Mucosa of descending colon (tissue), 3 donors: Measurements from ENCODE around the gene ING4. TPM values are rescaled to one million over a fixed set of nuclear protein-coding genes. Genes with fewer than 3 reads are reported as not detected.
A peak's percentile ranks its signal among the peaks of the same experiment; 100 is the strongest.

Source experiments
- ATAC-seq: fragments of 200-7000 bp; cut with Tn5 transposase; one replicate; pipeline ENCODE4 v1.9.1; 2020; ENCODE audit warnings: mild to moderate bottlenecking, moderate library complexity
- DNase-seq, 3 donors: peaks; one replicate each; pipeline ENCODE4 v3.0.0-alpha.2; 2020
- H3K36me3 ChIP-seq: fragments of 200-600 bp; one replicate; pipeline ENCODE4 v1.8.0; 2021; ENCODE audit warnings: low read depth, mild to moderate bottlenecking
- H3K4me1 ChIP-seq: fragments of 200-600 bp; one replicate; pipeline ENCODE4 v1.8.0; 2021; ENCODE audit warnings: low read depth, mild to moderate bottlenecking
- H3K4me3 ChIP-seq: fragments of 200-600 bp; one replicate; pipeline ENCODE4 v1.8.0; 2021; ENCODE audit warnings: mild to moderate bottlenecking
- H3K9me3 ChIP-seq: fragments of 200-600 bp; one replicate; pipeline ENCODE4 v1.8.0; 2021; ENCODE audit warnings: mild to moderate bottlenecking
- intact Hi-C, 2 donors: fragments of 100-400 bp; cut with DNase I in 1 of 2; cut with micrococcal nuclease in 1 of 2; formaldehyde crosslinking; loops; one replicate each; pipeline versions ENCODE4 v1.11.0 to v1.11.1; 2022; cut with DNase I, micrococcal nuclease
- total RNA-seq, 3 donors: library from RNA; stranded (reverse); fragmentation: NEBNext Ultra II Directional in 2 of 3; extraction: Animal tissue kit (Norgen Biotek cat#: 25700) in 2 of 3; gene quantifications; one replicate each; pipeline versions ENCODE4 v1.2.1 to v1.2.4, GENCODE V29; 2021 to 2023
- TF ChIP-seq, protein P1 (sequence below): fragments of 200-600 bp; IDR thresholded peaks from one replicate; pipeline ENCODE4 v1.8.0; 2022; ENCODE audit warnings: antibody characterized with exemption, mild to moderate bottlenecking
- donor health status: DM: no; HTN: no; CAD: no; lungs with moderate emphysema.
- donor health status: DM: no; HTN: no; CAD: no.
- donor health status: DM: no; HTN: yes; CAD: no.

The ING4 gene
- total RNA-seq, 3 donors from 2014 or later = 28.9 to 46.9 (median 45.9) TPM

GRCh38 chr12:6653987-6654386 is 8.9 kb downstream of the ING4 start:
- no peak for DNase-seq
- intact Hi-C loops = no loop called here
- Histone ChIP-seq H3K36me3 (peaks cover 14% of the 10 kb centered on the region), H3K9me3 (no peaks in the 10 kb centered on the region), H3K4me3 (no peak overlapping the region), H3K4me1 (no peaks in the 10 kb centered on the region)
- ATAC-seq = no peak
- TF ChIP-seq, protein P1, sequence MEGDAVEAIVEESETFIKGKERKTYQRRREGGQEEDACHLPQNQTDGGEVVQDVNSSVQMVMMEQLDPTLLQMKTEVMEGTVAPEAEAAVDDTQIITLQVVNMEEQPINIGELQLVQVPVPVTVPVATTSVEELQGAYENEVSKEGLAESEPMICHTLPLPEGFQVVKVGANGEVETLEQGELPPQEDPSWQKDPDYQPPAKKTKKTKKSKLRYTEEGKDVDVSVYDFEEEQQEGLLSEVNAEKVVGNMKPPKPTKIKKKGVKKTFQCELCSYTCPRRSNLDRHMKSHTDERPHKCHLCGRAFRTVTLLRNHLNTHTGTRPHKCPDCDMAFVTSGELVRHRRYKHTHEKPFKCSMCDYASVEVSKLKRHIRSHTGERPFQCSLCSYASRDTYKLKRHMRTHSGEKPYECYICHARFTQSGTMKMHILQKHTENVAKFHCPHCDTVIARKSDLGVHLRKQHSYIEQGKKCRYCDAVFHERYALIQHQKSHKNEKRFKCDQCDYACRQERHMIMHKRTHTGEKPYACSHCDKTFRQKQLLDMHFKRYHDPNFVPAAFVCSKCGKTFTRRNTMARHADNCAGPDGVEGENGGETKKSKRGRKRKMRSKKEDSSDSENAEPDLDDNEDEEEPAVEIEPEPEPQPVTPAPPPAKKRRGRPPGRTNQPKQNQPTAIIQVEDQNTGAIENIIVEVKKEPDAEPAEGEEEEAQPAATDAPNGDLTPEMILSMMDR = no peak

- TF ChIP-seq, protein P1 = no peak
- H3K4me3 ChIP-seq = no peak overlapping the region
- ATAC-seq = no peak
- intact Hi-C loops = no loop called here
- no peaks in the 10 kb centered on the region for H3K4me1 ChIP-seq
- no peaks in the 10 kb centered on the region for H3K9me3 ChIP-seq
- no peak for DNase-seq
- peaks cover 14% of the 10 kb centered on the region for H3K36me3 ChIP-seq
Observed at GRCh38 chr12:6653342-6653741, 9.6 kb downstream of the ING4 start.

DNA sequence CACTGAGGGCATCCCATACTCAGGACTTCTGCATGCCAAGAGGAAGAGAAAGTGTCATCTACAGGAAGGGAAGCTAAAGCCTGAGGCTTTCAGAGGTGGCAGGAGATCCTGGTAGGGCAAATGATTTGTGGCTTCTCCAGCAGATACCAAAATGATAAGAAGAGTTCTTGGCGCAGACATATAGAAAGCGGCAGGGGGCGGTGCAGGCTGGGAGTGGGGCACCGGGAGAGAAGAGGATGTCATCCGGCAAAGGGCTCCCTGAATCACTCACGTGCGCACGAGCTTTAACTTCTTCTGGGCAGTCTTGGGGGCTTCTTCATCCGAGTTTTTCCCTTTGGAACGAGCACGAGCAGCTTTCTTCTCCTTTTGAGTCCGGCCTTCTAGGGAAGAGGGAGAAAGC is 10.5 kb downstream of the ING4 start:
- DNase-seq (no peak), ATAC-seq (no peak)
- no peak overlapping the region for H3K4me3 ChIP-seq
- no peaks in the 10 kb centered on the region for H3K9me3 ChIP-seq
- peaks cover 14% of the 10 kb centered on the region for H3K36me3 ChIP-seq
- intact Hi-C loops = no loop called here
- H3K4me1 ChIP-seq = no peaks in the 10 kb centered on the region
- TF ChIP-seq, protein P1 = no peak

DNA sequence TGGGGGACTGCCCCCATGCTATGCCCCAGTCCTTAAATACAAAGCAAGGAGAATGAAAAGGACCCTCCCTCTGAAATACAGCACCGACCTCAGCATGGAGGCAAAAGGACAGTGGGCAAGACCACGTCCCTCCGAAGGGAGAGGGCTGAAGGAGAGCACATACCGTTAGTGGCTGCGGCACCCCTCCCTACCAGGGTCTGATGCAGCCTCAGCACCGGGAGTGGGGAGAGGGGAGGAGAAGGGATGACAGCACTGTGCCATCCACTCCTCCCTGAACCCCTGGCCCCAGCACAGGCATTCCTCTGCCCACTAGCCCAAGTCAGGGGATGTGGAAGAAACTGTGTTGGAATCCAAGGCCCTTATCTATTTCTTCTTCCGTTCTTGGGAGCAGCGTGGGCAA is 12.1 kb downstream of the ING4 start:
- intact Hi-C loops = no loop called here
- ATAC-seq (no peak), DNase-seq (no peak)
- Histone ChIP-seq H3K4me1 (peaks cover 6% of the 10 kb centered on the region), H3K4me3 (no peak overlapping the region), H3K9me3 (no peaks in the 10 kb centered on the region), H3K36me3 (peaks cover 7% of the 10 kb centered on the region)
- TF ChIP-seq, protein P1 = no peak

GRCh38 chr12:6647083-6647604 is 15.8 kb downstream of the ING4 start, which contains the start of gene ACRBP:
Gene ACRBP (minus strand): TSS chr12:6647432. CDS start chr12:6647366, 66 bp downstream.
- intact Hi-C loops = no loop called here
- Histone ChIP-seq H3K9me3 (no peaks in the 10 kb centered on the region), H3K4me3 (no peak within 1 kb of the TSS), H3K4me1 (peaks cover 6% of the 10 kb centered on the region), H3K36me3 (peaks cover 7% of the 10 kb centered on the region)
- DNase-seq = peak; percentile 84 to 89 (median 87)
- peak; percentile 96 for ATAC-seq
- TF ChIP-seq, protein P1 = no peak
